SU-DHL-6 (cell line): ENCODE data around the gene AP3S1.
"Not testable (repeated sequence)": the region's sequence is repeated elsewhere in the genome, so short reads cannot be mapped to it uniquely, and the experiment has no call there.

ENCODE experiments used
- EZH2phosphoT487 ChIP-seq: fragments of 200-600 bp; sonication (generic), shearing (Covaris generic); conservative IDR thresholded peaks from 2 replicates; pipeline ENCODE4 v1.6.1; 2018; ENCODE audit warnings: mild to moderate bottlenecking, antibody characterized with exemption, low read length, moderate library complexity, mixed read lengths
- TF ChIP-seq, protein P1 (sequence below): fragments of 200-600 bp; sonication (generic); IDR thresholded peaks from one replicate; pipeline ENCODE4 v1.5.1; 2017; ENCODE audit warnings: antibody characterized with exemption, mild to moderate bottlenecking, low read length, moderate library complexity; ENCODE audit not compliant: insufficient read depth, poor library complexity, severe bottlenecking

DNA sequence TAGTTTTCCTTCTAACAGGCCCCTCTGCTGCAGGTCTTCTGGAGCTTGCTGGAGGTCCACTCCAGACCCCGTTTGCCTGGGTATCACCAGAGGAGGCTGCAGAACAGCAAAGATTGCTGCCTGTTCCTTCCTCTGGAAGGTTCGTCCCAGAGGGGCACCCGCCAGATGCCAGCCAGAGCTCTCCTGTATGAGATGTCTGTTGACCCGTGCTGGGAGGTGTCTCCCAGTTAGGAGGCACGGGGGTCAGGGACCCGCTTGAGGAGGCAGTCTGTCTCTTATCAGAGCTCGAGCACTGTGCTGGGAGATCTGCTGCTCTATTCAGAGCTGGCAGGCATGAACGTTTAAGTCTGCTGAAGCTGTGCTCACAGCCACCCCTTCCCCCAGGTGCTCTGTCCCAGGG is 40.7 kb downstream of the AP3S1 start:
- TF ChIP-seq, protein P1, sequence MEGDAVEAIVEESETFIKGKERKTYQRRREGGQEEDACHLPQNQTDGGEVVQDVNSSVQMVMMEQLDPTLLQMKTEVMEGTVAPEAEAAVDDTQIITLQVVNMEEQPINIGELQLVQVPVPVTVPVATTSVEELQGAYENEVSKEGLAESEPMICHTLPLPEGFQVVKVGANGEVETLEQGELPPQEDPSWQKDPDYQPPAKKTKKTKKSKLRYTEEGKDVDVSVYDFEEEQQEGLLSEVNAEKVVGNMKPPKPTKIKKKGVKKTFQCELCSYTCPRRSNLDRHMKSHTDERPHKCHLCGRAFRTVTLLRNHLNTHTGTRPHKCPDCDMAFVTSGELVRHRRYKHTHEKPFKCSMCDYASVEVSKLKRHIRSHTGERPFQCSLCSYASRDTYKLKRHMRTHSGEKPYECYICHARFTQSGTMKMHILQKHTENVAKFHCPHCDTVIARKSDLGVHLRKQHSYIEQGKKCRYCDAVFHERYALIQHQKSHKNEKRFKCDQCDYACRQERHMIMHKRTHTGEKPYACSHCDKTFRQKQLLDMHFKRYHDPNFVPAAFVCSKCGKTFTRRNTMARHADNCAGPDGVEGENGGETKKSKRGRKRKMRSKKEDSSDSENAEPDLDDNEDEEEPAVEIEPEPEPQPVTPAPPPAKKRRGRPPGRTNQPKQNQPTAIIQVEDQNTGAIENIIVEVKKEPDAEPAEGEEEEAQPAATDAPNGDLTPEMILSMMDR: not testable (repeated sequence)
- not testable (repeated sequence) for TF ChIP-seq EZH2phosphoT487
